ENCODE results near the gene CARD19. TPM values are rescaled to one million over a fixed set of nuclear protein-coding genes. Genes with fewer than 3 reads are reported as not detected.

The CARD19 gene
- total and polyA plus RNA-seq, 9 of the 15 experiments (the other 6 are each of a cell fraction or from before 2014, with no cell fraction given), result 0.90 to 34.9 (median 14.6) TPM

GRCh38 chr9:93086447-93087224, 9.4 kb upstream of the CARD19 start:
- H3K4me3 ChIP-seq, result no peak overlapping the region
- H3K79me2 ChIP-seq (ENCODE audit: control insufficient read depth, insufficient read depth, low read length), result no peaks in the 10 kb centered on the region
- in situ Hi-C loops (cut with MboI), result no loop called here
- peaks cover 8% of the 10 kb centered on the region in 2 experiments; a peak in 4 of 5 replicates for H3K4me1 ChIP-seq (replicated peaks in 1 of 2; ENCODE audit: control insufficient read depth in 2 of 2, insufficient read depth in 2 of 2, low read length in 2 of 2)
- 69% methylated on average over 7 of the region's 8 CpGs for WGBS (ENCODE audit: insufficient coverage, low coverage, missing lambda C conversion rate)
- no peaks in the 10 kb centered on the region; the same call in 1 of the 2 replicates for H3K9me3 ChIP-seq (replicated peaks; ENCODE audit: control insufficient read depth, insufficient read depth, low read depth, low read length)
- no peaks in the 10 kb centered on the region for H4K20me1 ChIP-seq (replicated peaks; ENCODE audit: control insufficient read depth, insufficient read depth, low read length)
- no peak for DNase-seq (ENCODE audit: extremely low read depth in 1 of 4, low spot score in 3 of 4)
- ChIA-PET POLR2A (interaction anchor here (0.5 to 1.0 kb wide), 3 partner anchors 8 to 91 kb away, joined by 3 to 5 read pairs (median 4); no protein-coding TSS in a partner anchor), CTCF (ENCODE audit: low intra/inter-chr PET ratio) (no interaction called here)
- no TSS peak for BruUV-seq (replicated peaks)
- H3K4me2 ChIP-seq (ENCODE audit: insufficient read depth, low read length), result no peak overlapping the region
- no peak overlapping the region for H3K9ac ChIP-seq (ENCODE audit: insufficient read depth in 1 of 2, low read depth in 2 of 2, low read length in 2 of 2)
- no peak; the same call in 2 of the 3 replicates for ATAC-seq
- H3K27me3 ChIP-seq (ENCODE audit: control insufficient read depth in 2 of 2, insufficient read depth in 2 of 2, low read length in 2 of 2), result no peaks in the 10 kb centered on the region
- no peak overlapping the region for H2AFZ ChIP-seq (ENCODE audit: low read depth, low read length)
- H3K9me1 ChIP-seq (ENCODE audit: control insufficient read depth, insufficient read depth, low read length), result no peaks in the 10 kb centered on the region
- no peak for FAIRE-seq
- H3K36me3 ChIP-seq (ENCODE audit: control insufficient read depth, insufficient read depth, low read length), result peaks cover 7% of the 10 kb centered on the region; the same call in 1 of the 3 replicates
- no peak overlapping the region for H3K27ac ChIP-seq (ENCODE audit: extremely low read depth, low read depth, low read length)
- intact Hi-C loops (cut with micrococcal nuclease), result no loop called here
- TF ChIP-seq BMI1 (IDR thresholded peaks at IDR 0.05; ENCODE audit: low read length) (no peak), STAG1 (CRISPR knock-in tag; IDR thresholded peaks at IDR 0.05; ENCODE audit: borderline replicate concordance) (no peak), RBBP5 (IDR thresholded peaks at IDR 0.05; ENCODE audit: borderline replicate concordance, insufficient read depth, low read length, poor library complexity, severe bottlenecking) (no peak), SPI1 (IDR thresholded peaks at IDR 0.05; ENCODE audit: borderline replicate concordance, low read depth, low read length) (no peak), NR2C1 (IDR thresholded peaks at IDR 0.05) (peak; percentile 79), NR2C1 (tag; IDR thresholded peaks at IDR 0.05) (peak; percentile 88), SRSF7 (optimal IDR thresholded peaks at IDR 0.05; ENCODE audit: low read depth, low read length) (no peak), ZNF586 (CRISPR knock-in tag; conservative IDR thresholded peaks at IDR 0.05) (no peak), EGR1 (conservative IDR thresholded peaks at IDR 0.05) (no peak), KAT8 (IDR thresholded peaks at IDR 0.05; ENCODE audit: low read depth) (no peak), ZBTB8A (IDR thresholded peaks at IDR 0.05; ENCODE audit: partially characterized antibody) (no peak), RBM15 (IDR thresholded peaks at IDR 0.05; ENCODE audit: insufficient read depth, low read length) (no peak), RBM14 (IDR thresholded peaks at IDR 0.05; ENCODE audit: borderline replicate concordance, insufficient read depth, low read depth, low read length) (no peak), MEIS2 (IDR thresholded peaks at IDR 0.05; ENCODE audit: partially characterized antibody) (peak; percentile 83), PBX2 (CRISPR knock-in tag; IDR thresholded peaks at IDR 0.05; ENCODE audit: low read depth) (no peak), PBX2 (tag; conservative IDR thresholded peaks at IDR 0.05; ENCODE audit: low read depth) (peak; percentile 36; the same call in 1 of the 2 replicates), HMG20B (CRISPR knock-in tag; IDR thresholded peaks at IDR 0.05) (no peak), NRF1 (conservative IDR thresholded peaks at IDR 0.05 in 1 of 2, IDR thresholded peaks at IDR 0.05 in 1 of 2) (no peak), ZFPM2 (CRISPR knock-in tag; IDR thresholded peaks at IDR 0.05) (no peak), YY1 (IDR thresholded peaks at IDR 0.05; ENCODE audit: borderline replicate concordance in 1 of 3, control insufficient read depth in 1 of 3, extremely low read depth in 1 of 3, insufficient read depth in 3 of 3, insufficient read length in 1 of 3, insufficient replicate concordance in 2 of 3, low read depth in 1 of 3, low read length in 2 of 3) (peak in 1 of 3 experiments; percentile 31)

Data from K562 (cell line).